MM.1S (cell line): Measurements from ENCODE around the gene ZNF699.

Experiments
- DNase-seq: peaks from one replicate; pipeline ENCODE4 v3.0.0-alpha.2; 2015
- H2AFZ ChIP-seq: fragments of 300-600 bp; sonication (generic); 2 replicates; pipeline ENCODE4 v1.6.0; 2016; ENCODE audit warnings: antibody characterized with exemption, low read length
- H3F3A ChIP-seq: fragments of 300-600 bp; sonication (generic); 2 replicates; pipeline ENCODE4 v1.6.1; 2016; ENCODE audit warnings: mild to moderate bottlenecking, antibody characterized with exemption, low read length, moderate library complexity, mixed read lengths; ENCODE audit not compliant: insufficient read depth
- H3K27ac ChIP-seq: fragments of 300-600 bp; sonication (generic); 2 replicates; pipeline ENCODE4 v1.5.1; 2016; ENCODE audit warnings: mild to moderate bottlenecking, low read length
- H3K27me3 ChIP-seq: fragments of 300-600 bp; sonication (generic); replicated peaks from 2 replicates; pipeline ENCODE4 v1.6.0; 2016; ENCODE audit warnings: low read length; ENCODE audit not compliant: insufficient read depth
- H3K36me3 ChIP-seq: fragments of 300-600 bp; sonication (generic); replicated peaks from 2 replicates; pipeline ENCODE4 v1.6.1; 2016; ENCODE audit warnings: mild to moderate bottlenecking, low read length, mixed read lengths; ENCODE audit not compliant: insufficient read depth
- H3K4me1 ChIP-seq: fragments of 300-600 bp; sonication (generic); 2 replicates; pipeline ENCODE4 v1.6.1; 2016; ENCODE audit warnings: low read length, mixed read lengths
- H3K4me2 ChIP-seq: fragments of 300-600 bp; sonication (generic); 2 replicates; pipeline ENCODE4 v1.6.0; 2016; ENCODE audit warnings: low read depth, low read length
- H3K4me3 ChIP-seq: fragments of 300-600 bp; sonication (generic); 2 replicates; pipeline ENCODE4 v1.5.1; 2016; ENCODE audit warnings: low read length, mixed read lengths
- H3K79me2 ChIP-seq: fragments of 300-600 bp; sonication (generic); 2 replicates; pipeline ENCODE4 v1.6.1; 2016; ENCODE audit warnings: mixed run types, low read length, mixed read lengths
- H3K9ac ChIP-seq: fragments of 300-600 bp; sonication (generic); 2 replicates; pipeline ENCODE4 v1.6.1; 2016; ENCODE audit warnings: low read length, mixed read lengths
- H3K9me2 ChIP-seq: fragments of 300-600 bp; sonication (generic); replicated peaks from 2 replicates; pipeline ENCODE4 v1.6.1; 2016; ENCODE audit warnings: mild to moderate bottlenecking, low read length, mixed read lengths; ENCODE audit not compliant: insufficient read depth
- H3K9me3 ChIP-seq: fragments of 300-600 bp; sonication (generic); replicated peaks from 2 replicates; pipeline ENCODE4 v1.6.1; 2016; ENCODE audit warnings: mild to moderate bottlenecking, low read length, mixed read lengths; ENCODE audit not compliant: insufficient read depth
- H4K20me1 ChIP-seq: fragments of 300-600 bp; sonication (generic); 2 replicates; pipeline ENCODE4 v1.6.1; 2016; ENCODE audit warnings: mild to moderate bottlenecking, low read length, moderate library complexity, mixed read lengths; ENCODE audit not compliant: insufficient read depth
- CTCF ChIP-seq: fragments of 300-600 bp; sonication (generic); IDR thresholded peaks from 2 replicates; pipeline ENCODE4 v1.5.1; 2016; ENCODE audit warnings: antibody characterized with exemption, low read length, mixed read lengths
- EZH2 ChIP-seq: fragments of 300-600 bp; sonication (generic); optimal IDR thresholded peaks from 2 replicates; pipeline ENCODE3; 2017; ENCODE audit warnings: low read depth, mild to moderate bottlenecking, antibody characterized with exemption, low read length, mixed read lengths
- EZH2phosphoT487 ChIP-seq: fragments of 300-600 bp; sonication (generic); IDR thresholded peaks from 2 replicates; pipeline ENCODE4 v1.6.1; 2018; ENCODE audit warnings: antibody characterized with exemption, low read length

ZNF699 gene

GRCh38 chr19:9308091-9308770 lies 1.4 kb downstream of the ZNF699 start:
- Histone ChIP-seq H3K9ac (no peak overlapping the region), H3K36me3 (no peaks in the 10 kb centered on the region), H3K27me3 (no peaks in the 10 kb centered on the region), H3K79me2 (no peaks in the 10 kb centered on the region), H3K9me3 (no peaks in the 10 kb centered on the region), H3K9me2 (no peaks in the 10 kb centered on the region), H3F3A (peaks cover 7% of the 10 kb centered on the region; the same call in 1 of the 2 replicates), H2AFZ (no peak overlapping the region), H3K27ac (no peak overlapping the region), H3K4me1 (0 out of 2 replicates have a peak, but pooled peaks cover 4% of the 10 kb centered on the region), H4K20me1 (no peaks in the 10 kb centered on the region), H3K4me3 (0 out of 2 replicates have a peak overlapping the region, but pooled peaks have one; percentile 76), H3K4me2 (peak overlapping the region; percentile 73)
- no peak for DNase-seq
- TF ChIP-seq EZH2phosphoT487 (no peak), EZH2 (no peak), CTCF (no peak)

- H4K20me1 ChIP-seq: no peaks in the 10 kb centered on the region
- 0 out of 2 replicates have a peak, but pooled peaks cover 4% of the 10 kb centered on the region for H3K4me1 ChIP-seq
- H3F3A ChIP-seq: peaks cover 7% of the 10 kb centered on the region; the same call in 1 of the 2 replicates
- no peak for DNase-seq
- H2AFZ ChIP-seq: no peak overlapping the region
- H3K9ac ChIP-seq: no peak overlapping the region
- H3K9me2 ChIP-seq: no peaks in the 10 kb centered on the region
- H3K27me3 ChIP-seq: no peaks in the 10 kb centered on the region
- no peaks in the 10 kb centered on the region for H3K79me2 ChIP-seq
- no peak overlapping the region for H3K4me2 ChIP-seq
- H3K4me3 ChIP-seq: no peak overlapping the region
- no peak for TF ChIP-seq EZH2
- no peak for TF ChIP-seq CTCF
- TF ChIP-seq EZH2phosphoT487: no peak
- H3K9me3 ChIP-seq: no peaks in the 10 kb centered on the region
- H3K27ac ChIP-seq: no peak overlapping the region
- no peaks in the 10 kb centered on the region for H3K36me3 ChIP-seq
These were observed 3.2 kb downstream of the ZNF699 start for GRCh38 chr19:9306443-9306842.

GRCh38 chr19:9296336-9296735 lies 13.3 kb downstream of the ZNF699 start:
- no peaks in the 10 kb centered on the region for H3K9me3 ChIP-seq
- H3F3A ChIP-seq: no peaks in the 10 kb centered on the region
- H3K4me1 ChIP-seq: no peaks in the 10 kb centered on the region
- no peak overlapping the region for H3K27ac ChIP-seq
- no peak overlapping the region for H2AFZ ChIP-seq
- no peaks in the 10 kb centered on the region for H3K79me2 ChIP-seq
- DNase-seq: no peak
- no peak overlapping the region for H3K4me3 ChIP-seq
- H4K20me1 ChIP-seq: no peaks in the 10 kb centered on the region
- H3K4me2 ChIP-seq: no peak overlapping the region
- H3K36me3 ChIP-seq: no peaks in the 10 kb centered on the region
- H3K9me2 ChIP-seq: no peaks in the 10 kb centered on the region
- TF ChIP-seq CTCF (no peak), EZH2phosphoT487 (no peak), EZH2 (no peak)
- no peak overlapping the region for H3K9ac ChIP-seq
- H3K27me3 ChIP-seq: no peaks in the 10 kb centered on the region
